K562 (cell line): ENCODE data around the gene CASKIN1. TPM values are rescaled to one million over a fixed set of nuclear protein-coding genes. Genes with fewer than 3 reads are reported as not detected.

Experiments used
- ATAC-seq: fragments of 200-7000 bp; cut with Tn5 transposase; 3 replicates; pipeline ENCODE4 v1.9.1; 2020; ENCODE audit warnings: moderate library complexity
- BruUV-seq: library from RNA; stranded (reverse); fragments of 400-500 nt; replicated peaks from 2 replicates; lab custom pipeline; 2021; lab: Mats Ljungman, UMichigan
- CTCF ChIA-PET: fragments of 300-600 bp; formaldehyde crosslinking; extraction: SDS; loops from one replicate; lab custom pipeline; 2021; ENCODE audit warnings: low intra/inter-chr PET ratio; lab: Yijun Ruan, JAX
- POLR2A ChIA-PET: fragments of 300-600, 350-650 bp; sonication (Branson Sonifier 250); formaldehyde crosslinking; extraction: SDS; loops from one replicate; lab custom pipeline; 2021; ENCODE audit warnings: antibody characterized with exemption, inconsistent platforms; lab: Yijun Ruan, JAX
- DNase-seq, 4 experiments: peaks; one replicate each; pipeline versions ENCODE4 v3.0.0 to v3.0.0-alpha.2; 2011 to 2018; ENCODE audit warnings: low spot score in 3 of 4, mixed read lengths in 3 of 4; ENCODE audit errors: extremely low read depth in 1 of 4
- FAIRE-seq: peaks from 2 replicates; lab custom pipeline; 2011; peaks lifted over from hg19 to GRCh38; lab: Jason Lieb, UNC
- H2AFZ ChIP-seq: 2 replicates; pipeline ENCODE4 v1.6.0; 2011; ENCODE audit warnings: low read depth, low read length, control low read depth, inconsistent platforms
- H3K27ac ChIP-seq: fragments of 200-600 bp; 3 replicates; pipeline ENCODE4 v1.8.0; 2011; ENCODE audit warnings: low read depth, mild to moderate bottlenecking, control low read depth, inconsistent platforms, low read length, moderate library complexity, mixed read lengths; ENCODE audit errors: extremely low read depth
- H3K27me3 ChIP-seq, 2 experiments: fragments of 300-600 bp in 1 of 2; 2 replicates in 1 of 2; 3 replicates in 1 of 2; pipeline versions ENCODE4 v1.6.0 to v1.8.0; 2011; ENCODE audit warnings: inconsistent platforms in 2 of 2, low read length in 2 of 2, mild to moderate bottlenecking in 1 of 2, mixed read lengths in 1 of 2, moderate library complexity in 1 of 2; ENCODE audit not compliant: control insufficient read depth in 2 of 2, insufficient read depth in 2 of 2
- H3K36me3 ChIP-seq: fragments of 300-600 bp; 3 replicates; pipeline ENCODE4 v1.8.0; 2011; ENCODE audit warnings: mild to moderate bottlenecking, low read length, inconsistent platforms; ENCODE audit not compliant: control insufficient read depth, insufficient read depth
- H3K4me1 ChIP-seq, 2 experiments: fragments of 200-600 bp in 1 of 2; replicated peaks in 1 of 2; 2 replicates in 1 of 2; 3 replicates in 1 of 2; pipeline versions ENCODE4 v1.5.1 to v1.8.0; 2011; ENCODE audit warnings: inconsistent platforms in 2 of 2, low read length in 2 of 2, mild to moderate bottlenecking in 1 of 2, mixed read lengths in 1 of 2, moderate library complexity in 1 of 2; ENCODE audit not compliant: control insufficient read depth in 2 of 2, insufficient read depth in 2 of 2
- H3K4me2 ChIP-seq: 2 replicates; pipeline ENCODE4 v1.6.1; 2011; ENCODE audit warnings: low read length, control low read depth, inconsistent platforms, mixed read lengths; ENCODE audit not compliant: insufficient read depth
- H3K4me3 ChIP-seq: fragments of 200-600 bp; sonication (generic), shearing (Covaris generic); 2 replicates; pipeline ENCODE4 v1.5.1; 2016; ENCODE audit warnings: control low read depth, inconsistent platforms
- H3K79me2 ChIP-seq: fragments of 200-600 bp; 3 replicates; pipeline ENCODE4 v1.8.0; 2011; ENCODE audit warnings: low read length, inconsistent platforms; ENCODE audit not compliant: control insufficient read depth, insufficient read depth
- H3K9ac ChIP-seq, 2 experiments: 2 replicates each; pipeline versions ENCODE4 v1.6.0 to v1.6.1; 2011; ENCODE audit warnings: low read depth in 2 of 2, low read length in 2 of 2, control low read depth in 1 of 2, inconsistent platforms in 1 of 2, mild to moderate bottlenecking in 1 of 2, mixed read lengths in 1 of 2; ENCODE audit not compliant: insufficient read depth in 1 of 2
- H3K9me1 ChIP-seq: one replicate; pipeline ENCODE4 v1.6.0; 2011; ENCODE audit warnings: inconsistent platforms, mild to moderate bottlenecking, low read length, moderate library complexity; ENCODE audit not compliant: control insufficient read depth, insufficient read depth
- H3K9me3 ChIP-seq: replicated peaks from 2 replicates; pipeline ENCODE4 v1.5.1; 2011; ENCODE audit warnings: low read depth, low read length, inconsistent platforms; ENCODE audit not compliant: control insufficient read depth, insufficient read depth
- H4K20me1 ChIP-seq: replicated peaks from 2 replicates; pipeline ENCODE4 v1.6.1; 2011; ENCODE audit warnings: low read length, inconsistent platforms, mixed read lengths; ENCODE audit not compliant: control insufficient read depth, insufficient read depth
- CUX1 ChIP-seq: fragments of 200-800 bp; sonication (Bioruptor generic); IDR thresholded peaks from 2 replicates; pipeline ENCODE4 v1.6.1; 2016; ENCODE audit warnings: missing genetic modification characterization, missing compliant biosample characterization
- POLR2G ChIP-seq: fragments of 200-400 bp; formaldehyde crosslinking; IDR thresholded peaks from 2 replicates; pipeline ENCODE4 v1.6.1; 2017; ENCODE audit warnings: low read depth, mild to moderate bottlenecking, antibody characterized with exemption, low read length, moderate library complexity
- WGBS: fragments of 100-300 bp; shearing (Covaris generic); methylation state at CpG from one replicate; pipeline ENCODE4 v1.1.6; 2016; ENCODE audit warnings: low coverage, mixed read lengths; ENCODE audit not compliant: insufficient coverage; ENCODE audit errors: missing lambda C conversion rate; 5-methylcytosine and 5-hydroxymethylcytosine counted together
- in situ Hi-C: fragments of 300-500 bp; cut with MboI; formaldehyde crosslinking; loops from 4 replicates; pipeline ENCODE4 v1.15.0; 2018; ENCODE audit warnings: inconsistent platforms, mixed read lengths
- intact Hi-C: fragments of 100-400 bp; cut with micrococcal nuclease; formaldehyde crosslinking; loops from 2 replicates; pipeline ENCODE4 v1.14.2; 2022
- polyA plus RNA-seq, 8 experiments: library from polyadenylated mRNA; depleted of rRNA in 4 of 8; stranded (reverse) in 5 of 8; unstranded in 3 of 8; fragments of >200 nt; fragmentation: Nextera tagmentation in 2 of 8; fragmentation: Illumina TruSeq in 1 of 8; extraction: Ambion mirVana in 2 of 8; extraction: Trizol in 1 of 8; gene quantifications; 2 replicates each; pipeline versions ENCODE4 v1.2.1 to v1.2.3, GENCODE V29; 2011 to 2014; ENCODE audit warnings: inconsistent platforms in 1 of 8, missing spikeins in 1 of 8
- total RNA-seq, 7 experiments: library from RNA; depleted of rRNA in 6 of 7; stranded (reverse); fragments of >200 nt in 6 of 7; fragmentation: Illumina TruSeq in 2 of 7; extraction: Trizol in 2 of 7; gene quantifications; 2 replicates each; pipeline versions ENCODE4 v1.2.1 to v1.2.3, GENCODE V29; 2011 to 2021; ENCODE audit warnings: low replicate concordance in 1 of 7

The CASKIN1 gene
- total and polyA plus RNA-seq, 9 of the 15 experiments (the other 6 are each of a cell fraction or from before 2014, with no cell fraction given) = 0.15 to 4.5 (median 1.5) TPM; not detected in 2

GRCh38 chr16:2179576-2179975, 16.8 kb downstream of the CASKIN1 start:
- peaks cover 2 to 91% of the 10 kb centered on the region in 2 experiments; a peak in 3 of 5 replicates for H3K4me1 ChIP-seq
- intact Hi-C loops = no loop called here
- no peak overlapping the region for H3K4me2 ChIP-seq
- FAIRE-seq (no peak), DNase-seq (no peak), ATAC-seq (no peak)
- H3K4me3 ChIP-seq = no peak overlapping the region
- H3K9me3 ChIP-seq = no peaks in the 10 kb centered on the region
- no peaks in the 10 kb centered on the region for H3K27me3 ChIP-seq
- 96% methylated on average over 21 of the region's 31 CpGs for WGBS
- no peaks in the 10 kb centered on the region for H3K9me1 ChIP-seq
- peaks cover 30% of the 10 kb centered on the region; the same call in 1 of the 3 replicates for H3K36me3 ChIP-seq
- no peak overlapping the region for H3K27ac ChIP-seq
- H3K79me2 ChIP-seq = no peaks in the 10 kb centered on the region
- in situ Hi-C loops = no loop called here
- no peaks in the 10 kb centered on the region; the same call in 1 of the 2 replicates for H4K20me1 ChIP-seq
- H2AFZ ChIP-seq = no peak overlapping the region
- ChIA-PET CTCF (no interaction called here), POLR2A (interaction anchor here (1.2 kb wide), 1 partner anchor 24 kb away, joined by 3 read pairs; the partner anchor contains the start of gene TRAF7)
- no TSS peak for BruUV-seq
- 0 out of 2 replicates have a peak, but pooled peaks have one; percentile 7 for TF ChIP-seq POLR2G
- no peak for TF ChIP-seq CUX1 (CRISPR knock-in tag)
- H3K9ac ChIP-seq = no peak overlapping the region
